Measurements from ENCODE around the gene DENND5A. TPM values are rescaled to one million over a fixed set of nuclear protein-coding genes. Genes with fewer than 3 reads are reported as not detected.

Gene DENND5A
- total RNA-seq, 1 donor from 2014 or later, result 54.0 TPM

DNA sequence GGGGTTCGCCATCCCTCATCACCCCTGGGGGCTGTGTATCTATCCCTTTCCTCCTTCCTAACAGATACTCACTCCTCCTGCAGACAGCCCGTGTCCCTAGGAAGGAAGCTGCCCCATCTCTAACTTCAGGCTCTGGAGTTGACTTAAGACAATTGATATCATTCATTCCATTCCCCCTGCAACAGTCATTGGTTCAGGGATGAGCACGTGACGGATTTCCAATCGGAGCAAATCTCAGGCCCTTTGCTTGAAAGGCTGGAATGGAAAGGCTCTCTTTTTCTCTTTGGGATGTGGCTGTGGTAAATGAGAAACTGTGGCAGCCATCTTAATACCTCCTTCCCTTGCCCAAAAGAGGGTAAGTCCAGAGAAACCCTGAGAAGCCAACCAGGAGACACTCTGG lies 168.7 kb downstream of the DENND5A start:
- no peak for DNase-seq (ENCODE audit: low spot score)

DNA sequence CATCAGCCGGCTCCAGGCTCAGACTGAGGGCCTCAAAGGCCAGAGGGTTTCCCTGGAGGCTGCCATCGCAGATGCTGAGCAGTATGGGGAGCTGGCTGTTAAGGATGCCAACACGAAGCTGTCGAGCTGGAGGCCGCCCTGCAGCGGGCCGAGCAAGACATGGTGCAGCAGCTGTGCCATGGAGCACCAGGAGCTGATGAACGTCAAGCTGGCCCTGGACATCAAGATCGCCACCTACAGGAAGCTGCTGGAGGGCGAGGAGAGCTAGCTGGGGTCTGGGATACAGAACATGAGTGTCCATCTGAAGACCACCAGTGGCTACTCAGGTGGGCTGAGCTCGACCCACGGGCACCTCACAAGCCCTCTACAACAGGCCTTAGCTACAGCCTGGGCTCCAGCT lies 169.7 kb downstream of the DENND5A start:
- DNase-seq (ENCODE audit: low spot score), result no peak

DNA sequence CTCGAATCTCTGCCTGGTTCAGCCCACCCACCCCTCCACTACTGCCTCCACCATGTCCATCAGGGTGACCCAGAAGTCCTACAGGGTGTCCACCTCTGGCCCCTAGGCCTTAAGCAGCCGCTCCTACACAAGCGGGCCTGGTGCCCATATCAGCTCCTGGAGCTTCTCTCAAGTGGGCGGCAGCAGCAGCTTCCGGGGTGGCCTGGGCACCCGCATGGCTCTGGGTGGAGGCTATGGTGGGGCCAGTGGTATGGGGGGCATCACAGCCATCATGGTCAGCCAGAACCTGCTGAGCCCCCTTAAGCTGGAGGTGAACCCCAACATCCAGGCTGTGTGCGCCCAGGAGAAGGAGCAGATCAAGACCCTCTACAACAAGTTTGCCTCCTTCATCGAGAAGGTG lies 170.7 kb downstream of the DENND5A start:
- DNase-seq (ENCODE audit: low spot score), result no peak

DNA sequence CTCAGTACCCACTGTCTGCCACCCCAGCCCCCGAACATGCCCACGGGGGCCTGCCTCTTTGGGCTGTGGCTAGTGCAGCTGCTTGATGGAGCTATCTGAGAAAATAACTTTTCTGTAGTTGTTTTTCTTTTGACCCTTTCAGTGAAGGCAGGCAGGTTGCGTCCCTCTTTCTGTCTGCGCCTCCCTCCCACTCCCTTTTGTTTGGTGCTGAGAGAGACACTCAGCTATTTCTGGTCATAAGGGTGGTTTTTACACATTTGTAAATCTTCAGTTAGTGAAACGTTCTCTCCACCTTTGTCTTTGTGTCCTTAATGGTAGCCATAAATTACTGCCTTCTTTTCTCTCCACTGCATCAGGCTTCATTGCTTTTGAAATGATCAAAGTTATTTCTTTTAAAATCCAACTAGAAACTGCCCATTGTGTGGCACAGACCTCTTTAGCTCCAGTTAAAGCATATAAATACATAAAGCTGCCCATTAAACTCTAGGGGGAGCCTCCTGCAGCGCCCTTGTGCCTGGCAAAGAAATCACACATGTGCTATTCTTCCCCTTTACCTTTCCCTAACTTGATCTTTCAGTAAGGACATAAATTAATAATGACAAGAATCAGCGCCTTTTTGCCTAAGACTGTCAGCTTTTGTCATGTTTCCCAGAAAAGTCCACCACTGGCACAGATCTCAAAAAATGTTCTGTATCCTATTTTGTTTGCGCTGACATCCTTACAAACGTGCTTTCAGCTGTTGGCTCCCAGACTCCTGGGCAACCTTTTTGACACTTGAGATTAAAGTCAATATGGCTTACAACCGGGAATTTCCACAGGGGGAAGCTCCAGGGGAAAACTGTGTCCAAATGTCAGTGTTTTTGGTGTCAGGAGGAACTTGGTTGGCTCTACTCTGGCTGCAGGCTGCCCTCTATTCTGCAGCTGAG lies 172.0 kb downstream of the DENND5A start:
- no peak for DNase-seq (ENCODE audit: low spot score)

DNA sequence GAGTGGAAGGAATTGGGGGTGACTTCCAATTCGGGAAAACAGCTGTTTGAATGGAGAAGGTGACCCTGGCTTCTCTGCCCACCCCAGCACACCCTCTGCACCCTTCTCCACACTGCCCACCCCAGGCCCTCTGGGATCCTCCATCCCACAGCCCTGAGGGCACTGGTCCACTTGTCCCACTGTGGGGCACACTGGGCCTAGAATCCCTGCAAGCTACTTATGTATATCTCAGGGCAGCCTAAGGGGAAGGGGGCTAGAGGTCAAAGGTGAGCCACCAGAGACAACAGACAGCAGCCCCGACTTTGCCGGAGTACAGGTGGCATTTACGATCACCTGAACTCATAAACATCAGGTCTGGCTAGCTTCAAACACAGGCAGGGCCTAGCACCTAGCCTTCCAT lies 173.1 kb downstream of the DENND5A start:
- no peak for DNase-seq (ENCODE audit: low spot score)

DNA sequence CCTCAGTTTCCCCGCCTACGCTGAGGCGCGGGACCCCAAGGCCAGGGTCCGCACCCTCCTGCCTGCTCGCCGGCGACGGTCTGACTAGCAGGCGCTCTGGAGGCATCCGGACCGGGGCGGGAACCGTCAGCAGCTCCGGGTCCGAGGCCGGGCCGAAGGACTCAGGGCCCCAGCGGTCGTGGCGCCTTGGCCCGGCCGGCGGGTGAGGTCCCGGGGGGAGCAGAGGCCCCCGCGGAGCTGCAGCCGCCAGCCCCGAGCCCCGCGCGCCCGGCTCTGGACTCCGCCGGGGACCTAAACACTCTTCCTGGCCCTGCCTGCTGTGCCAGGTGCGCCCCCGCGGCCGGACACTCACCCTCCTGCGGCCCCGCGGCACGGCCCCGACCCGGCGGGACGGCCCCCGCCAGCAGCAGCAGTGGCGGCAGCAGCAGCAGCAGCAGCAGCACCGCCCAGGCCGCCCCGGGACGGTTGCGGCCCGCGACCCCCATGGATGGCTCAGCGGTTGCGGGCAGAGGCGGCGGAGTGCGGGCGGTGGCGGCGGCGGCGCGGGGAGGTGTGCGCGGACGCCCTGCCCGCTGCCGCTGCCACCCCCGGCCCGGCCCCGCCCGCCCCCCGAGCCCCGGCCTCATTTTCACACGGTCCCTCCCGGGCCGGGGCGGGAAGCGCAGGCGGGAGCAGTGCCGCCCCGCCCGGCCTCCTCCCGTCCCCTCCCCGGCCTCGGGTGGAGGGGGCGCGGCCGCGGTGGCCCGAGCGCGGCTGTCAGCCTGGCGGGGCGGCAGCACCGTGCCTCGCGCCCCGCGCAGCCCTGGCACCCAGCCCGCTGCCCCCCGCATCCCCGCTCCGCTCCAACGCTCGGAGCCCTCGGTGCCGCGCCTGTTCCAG lies 173.9 kb downstream of the DENND5A start, which contains the start of gene SCUBE2:
TSS of gene SCUBE2 (minus strand) at position 556 of the 879 bp plus-strand sequence. CDS start at position 485, 71 bp downstream.
- DNase-seq (ENCODE audit: low spot score), result no peak

DNA sequence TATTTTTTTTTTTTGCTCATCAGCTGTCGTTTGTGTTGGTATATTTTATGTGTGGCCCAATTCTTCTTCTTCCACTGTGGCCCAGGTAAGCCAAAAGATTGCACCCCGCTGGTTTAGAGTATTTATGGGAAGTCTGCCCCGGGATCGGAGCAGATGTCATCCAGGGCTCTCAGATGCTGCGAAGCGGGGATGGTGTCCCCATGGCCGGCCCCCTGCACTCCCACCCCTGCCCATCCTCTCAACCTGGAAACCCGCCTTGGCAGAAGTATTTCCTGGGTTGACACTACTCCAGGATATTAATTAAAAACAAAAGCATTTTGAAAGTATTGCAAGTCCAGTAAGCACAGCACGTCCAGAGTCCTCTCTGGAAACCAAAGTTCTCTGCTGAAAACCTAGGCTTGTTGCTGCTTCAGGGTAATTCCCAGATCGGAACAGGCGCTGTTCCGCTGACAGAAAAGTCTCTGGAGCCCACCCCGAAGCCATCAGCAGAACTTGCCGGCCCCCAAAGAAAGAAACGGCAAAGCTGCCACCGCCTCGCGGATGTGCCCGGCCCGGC lies 174.6 kb downstream of the DENND5A start:
- DNase-seq (ENCODE audit: low spot score), result no peak

DNA sequence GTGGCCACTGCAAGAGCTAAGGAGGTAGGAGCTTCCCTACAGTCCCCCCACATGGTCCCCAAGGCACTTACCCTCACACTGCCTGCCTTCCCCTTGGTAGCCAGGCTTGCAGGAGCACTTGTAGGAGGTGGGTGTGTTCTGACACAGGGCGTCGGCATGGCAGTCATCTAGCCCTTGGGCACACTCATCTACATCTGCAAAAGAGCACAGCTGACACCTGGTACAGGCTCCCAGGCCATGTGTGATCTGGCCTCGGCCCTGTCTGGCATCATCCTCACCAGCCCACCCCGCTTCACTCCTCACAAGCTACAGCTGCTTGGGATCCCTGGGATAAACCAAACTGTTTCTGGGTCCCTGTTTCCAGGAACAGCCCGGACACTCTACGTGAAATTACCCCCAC lies 175.5 kb downstream of the DENND5A start:
- DNase-seq (ENCODE audit: low spot score), result no peak

DNA sequence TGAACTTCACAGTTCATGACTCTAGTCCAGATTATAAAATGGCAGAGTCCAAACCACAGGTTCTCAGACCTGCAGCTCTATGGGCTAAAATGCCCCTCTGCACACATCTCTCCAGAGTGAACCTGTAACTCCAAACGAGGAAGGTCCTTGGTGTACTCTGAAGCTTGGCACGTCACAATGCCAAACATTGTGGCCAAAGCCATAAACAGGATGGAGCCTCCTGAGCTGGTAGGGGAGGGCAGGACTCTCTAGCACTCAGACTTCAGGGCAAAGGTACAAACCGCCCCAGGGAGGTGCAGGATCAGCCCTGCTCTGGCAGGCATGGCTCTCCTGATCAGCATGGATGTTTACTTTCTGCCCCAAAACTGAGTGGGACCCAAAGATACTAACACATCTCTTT lies 176.1 kb downstream of the DENND5A start:
- DNase-seq (ENCODE audit: low spot score), result no peak

Other genes with a start within 250 kb of the DENND5A start
- gene SCUBE2, start 173.8 kb downstream of the DENND5A start, total RNA-seq, result 22.0 TPM
- 47.7 TPM for gene TMEM41B, start 49.2 kb upstream of the DENND5A start, total RNA-seq
- 108 TPM for gene IPO7, start 119.3 kb upstream of the DENND5A start, total RNA-seq
- gene ZNF143, start 195.7 kb upstream of the DENND5A start, total RNA-seq, result 28.5 TPM